Measurements from ENCODE around the gene SVBP. TPM values are rescaled to one million over a fixed set of nuclear protein-coding genes. Genes with fewer than 3 reads are reported as not detected.

Gene SVBP
- total and polyA plus RNA-seq, 4 donors, result 3.4 to 21.8 (median 15.0) TPM

- Histone ChIP-seq H3K27me3 (ENCODE audit: control insufficient read depth in 4 of 4, insufficient read depth in 4 of 4, low read length in 3 of 4) (no peaks in the 10 kb centered on the region), H3K36me3 (ENCODE audit: control insufficient read depth in 4 of 4, insufficient read depth in 3 of 4, low read depth in 1 of 4, low read length in 3 of 4) (peaks cover 1 to 19% (median 11%) of the 10 kb centered on the region in 4 donors), H3K27ac (ENCODE audit: low read depth in 1 of 2, low read length in 2 of 2) (no peak overlapping the region), H3K9me3 (ENCODE audit: control insufficient read depth in 4 of 4, low read length in 3 of 4) (no peaks in the 10 kb centered on the region), H3K9ac (ENCODE audit: low read depth in 1 of 2, low read length in 2 of 2) (no peak overlapping the region), H3K4me3 (ENCODE audit: low read depth in 1 of 3, low read length in 3 of 3) (no peak overlapping the region), H3K4me1 (ENCODE audit: control insufficient read depth in 4 of 4, insufficient read depth in 4 of 4, low read length in 3 of 4) (peaks cover 0 to 20% (median 17%) of the 10 kb centered on the region in 4 donors)
- TF ChIP-seq TAF1 (conservative IDR thresholded peaks at IDR 0.05) (no peak), SP1 (IDR thresholded peaks at IDR 0.05) (no peak), CTCF (IDR thresholded peaks at IDR 0.05; ENCODE audit: low read depth, low read length, missing input control) (no peak)
- 95% methylated on average over 4 of the region's 4 CpGs for WGBS
- DNase-seq (ENCODE audit: low spot score), result no peak
These were observed 27.5 kb upstream of the SVBP start for GRCh38 chr1:42844592-42845140.

DNA sequence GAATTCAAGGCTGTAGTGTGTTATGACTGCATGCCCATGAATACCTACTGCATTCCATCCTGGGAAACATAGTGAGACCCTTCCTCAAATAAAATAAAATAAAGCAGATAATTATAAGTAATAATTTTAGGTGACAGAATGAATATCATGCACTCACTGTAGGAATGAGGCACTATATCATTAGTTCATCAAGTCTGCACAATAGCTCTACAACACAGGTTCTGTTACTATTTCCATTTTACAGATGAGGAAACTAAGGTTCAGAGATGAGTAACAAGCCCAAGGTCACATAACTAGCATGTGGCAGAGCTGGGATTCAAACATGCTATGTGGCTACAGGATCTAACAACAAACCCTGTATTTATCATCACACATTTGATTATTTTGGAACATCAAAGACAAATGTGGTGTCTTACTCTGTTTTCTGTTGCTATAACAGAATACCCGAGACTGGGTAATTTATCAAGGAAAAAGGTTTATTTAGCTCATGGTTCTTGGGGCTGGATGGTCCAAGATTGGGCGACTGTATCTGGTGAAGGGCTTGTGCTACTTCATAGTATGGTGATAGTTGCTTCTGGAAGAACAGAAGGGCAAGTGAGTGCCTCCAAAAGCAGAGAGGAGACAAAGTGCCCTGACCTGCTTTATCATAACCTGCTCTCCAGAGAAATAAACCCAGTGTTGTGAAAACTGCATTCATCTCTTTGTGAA is 24.4 kb upstream of the SVBP start:
- H3K9ac ChIP-seq (ENCODE audit: low read depth in 1 of 2, low read length in 2 of 2), result no peak overlapping the region
- peaks cover 0 to 8% (median 4%) of the 10 kb centered on the region in 4 donors for H3K4me1 ChIP-seq (ENCODE audit: control insufficient read depth in 4 of 4, insufficient read depth in 4 of 4, low read length in 3 of 4)
- no peak overlapping the region for H3K27ac ChIP-seq (ENCODE audit: low read depth in 1 of 2, low read length in 2 of 2)
- H3K4me3 ChIP-seq (ENCODE audit: low read depth in 1 of 3, low read length in 3 of 3), result no peak overlapping the region
- H3K9me3 ChIP-seq (ENCODE audit: control insufficient read depth in 4 of 4, low read length in 3 of 4), result no peaks in the 10 kb centered on the region
- peaks cover 1 to 19% (median 12%) of the 10 kb centered on the region in 4 donors for H3K36me3 ChIP-seq (ENCODE audit: control insufficient read depth in 4 of 4, insufficient read depth in 3 of 4, low read depth in 1 of 4, low read length in 3 of 4)
- no peaks in the 10 kb centered on the region for H3K27me3 ChIP-seq (ENCODE audit: control insufficient read depth in 4 of 4, insufficient read depth in 4 of 4, low read length in 3 of 4)
- TF ChIP-seq RXRA (IDR thresholded peaks at IDR 0.05), result no peak
- TF ChIP-seq CTCF (IDR thresholded peaks at IDR 0.05; ENCODE audit: low read depth, low read length, missing input control), result no peak
- TF ChIP-seq YY1 (IDR thresholded peaks at IDR 0.05), result no peak
- no peak for TF ChIP-seq SP1 (IDR thresholded peaks at IDR 0.05)
- no peak for TF ChIP-seq TAF1 (conservative IDR thresholded peaks at IDR 0.05)
- no peak for TF ChIP-seq NR2F2 (IDR thresholded peaks at IDR 0.05)
- TF ChIP-seq ZBTB33 (IDR thresholded peaks at IDR 0.05), result no peak
- no peak for TF ChIP-seq FOXA1 (IDR thresholded peaks at IDR 0.05)
- no peak for TF ChIP-seq REST (IDR thresholded peaks at IDR 0.05)
- TF ChIP-seq RAD21 (IDR thresholded peaks at IDR 0.05), result no peak
- no peak for TF ChIP-seq FOXA2 (IDR thresholded peaks at IDR 0.05)
- TF ChIP-seq ATF3 (IDR thresholded peaks at IDR 0.05), result no peak
- no peak for TF ChIP-seq GABPA (IDR thresholded peaks at IDR 0.05 in 1 of 2, conservative IDR thresholded peaks at IDR 0.05 in 1 of 2)
- WGBS, result 75% methylated on average over 2 of the region's 2 CpGs
- DNase-seq (ENCODE audit: low spot score), result peak; percentile 5
